Thyroid gland (tissue), 4 donors: ENCODE results near the gene XPC. TPM values are rescaled to one million over a fixed set of nuclear protein-coding genes. Genes with fewer than 3 reads are reported as not detected.

Experiments
- DNase-seq, 2 donors: peaks; one replicate each; pipeline ENCODE4 v3.0.0-alpha.2; 2019
- H3K27ac ChIP-seq, 3 donors: fragments of 200-600 bp; sonication (generic); 1 replicate in 2 of 3; 2 replicates in 1 of 3; pipeline ENCODE4 v1.5.1; 2016 to 2019; ENCODE audit warnings: mild to moderate bottlenecking in 1 of 3, moderate library complexity in 1 of 3
- H3K27me3 ChIP-seq: fragments of 200-600 bp; sonication (generic); one replicate; pipeline ENCODE4 v1.5.1; 2019
- H3K36me3 ChIP-seq, 2 donors: fragments of 200-600 bp; sonication (generic); one replicate each; pipeline ENCODE4 v1.5.1; 2016 to 2019
- H3K4me1 ChIP-seq, 2 donors: fragments of 200-600 bp; sonication (generic); one replicate each; pipeline ENCODE4 v1.5.1; 2017 to 2019
- H3K4me3 ChIP-seq, 3 donors: fragments of 200-600 bp; sonication (generic); replicated peaks in 1 of 3; 1 replicate in 2 of 3; 2 replicates in 1 of 3; pipeline ENCODE4 v1.5.1; 2016; ENCODE audit warnings: mild to moderate bottlenecking in 1 of 3
- H3K9me3 ChIP-seq: fragments of 200-600 bp; sonication (generic); one replicate; pipeline ENCODE4 v1.5.1; 2017
- POLR2A ChIP-seq, 2 donors: fragments of 450-650 bp; IDR thresholded peaks; one replicate each; pipeline ENCODE4 v1.6.1; 2017; ENCODE audit warnings: antibody characterized with exemption in 2 of 2, mild to moderate bottlenecking in 2 of 2, moderate library complexity in 1 of 2
- WGBS, 2 donors: methylation state at CpG; one replicate each; pipeline ENCODE4 v1.1.5; 2017; 5-methylcytosine and 5-hydroxymethylcytosine counted together
- intact Hi-C: fragments of 100-400 bp; cut with DNase I; formaldehyde crosslinking; loops from one replicate; pipeline ENCODE4 v1.15.1; 2023
- total RNA-seq, 4 donors: library from RNA; depleted of rRNA; stranded (reverse); fragments of >200 nt; gene quantifications; one replicate each; pipeline ENCODE4 v1.2.3, GENCODE V29; 2016
- TF ChIP-seq, protein P1 (sequence below), 6 experiments: fragments of 200-600 bp in 3 of 6; fragments of 450-650 bp in 3 of 6; sonication (generic) in 3 of 6; IDR thresholded peaks; one replicate each; pipeline ENCODE4 v1.5.1; 2016 to 2019; ENCODE audit warnings: antibody characterized with exemption in 6 of 6, mild to moderate bottlenecking in 2 of 6, inconsistent platforms in 1 of 6, moderate library complexity in 1 of 6

Gene XPC
- total RNA-seq, 4 donors from 2014 or later = 53.4 to 69.3 (median 60.8) TPM

DNA sequence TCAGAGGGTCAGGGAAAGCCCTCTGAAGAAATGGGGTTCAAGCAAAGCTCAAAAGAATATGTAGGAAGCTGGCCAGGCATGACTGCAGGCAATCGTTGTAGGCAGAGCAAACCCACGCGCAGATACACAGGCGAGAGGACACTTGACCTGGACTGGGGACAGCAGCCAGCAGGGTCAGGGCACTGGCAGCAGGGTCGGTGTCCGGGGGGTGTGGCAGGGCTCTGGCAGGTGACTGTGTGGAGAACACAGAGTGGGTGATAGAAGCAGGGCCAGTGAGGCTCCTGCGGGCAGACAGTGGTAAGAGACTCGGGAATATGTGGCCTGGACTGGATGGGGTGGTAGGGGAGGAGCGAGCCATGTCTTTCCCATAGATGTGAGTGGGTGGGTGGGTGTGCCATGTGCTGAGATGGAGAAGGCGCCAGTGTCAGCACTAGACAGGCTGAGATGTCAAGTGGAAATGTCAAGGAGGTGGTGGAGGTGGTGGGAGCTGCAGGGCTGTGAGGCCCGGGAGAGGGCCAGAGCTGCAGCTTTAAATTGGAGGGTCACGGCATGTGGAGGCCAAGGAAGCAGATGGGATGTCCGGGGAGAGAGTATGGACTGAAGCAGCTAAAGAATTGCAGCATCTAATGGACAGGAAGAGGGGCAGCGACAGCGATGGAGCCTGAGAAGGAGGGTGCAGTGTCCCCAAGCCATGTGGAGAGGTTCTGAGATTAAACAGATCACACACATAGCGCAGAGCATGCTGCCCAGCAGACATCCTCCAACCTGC lies 40.1 kb downstream of the XPC start:
- Histone ChIP-seq H3K9me3 (no peaks in the 10 kb centered on the region), H3K27me3 (no peaks in the 10 kb centered on the region), H3K4me3 (no peak overlapping the region), H3K4me1 (peaks cover 4 to 16% of the 10 kb centered on the region in 2 donors), H3K36me3 (peaks cover 42 to 62% of the 10 kb centered on the region in 2 donors), H3K27ac (no peak overlapping the region)
- intact Hi-C loops = no loop called here
- TF ChIP-seq, protein P1, sequence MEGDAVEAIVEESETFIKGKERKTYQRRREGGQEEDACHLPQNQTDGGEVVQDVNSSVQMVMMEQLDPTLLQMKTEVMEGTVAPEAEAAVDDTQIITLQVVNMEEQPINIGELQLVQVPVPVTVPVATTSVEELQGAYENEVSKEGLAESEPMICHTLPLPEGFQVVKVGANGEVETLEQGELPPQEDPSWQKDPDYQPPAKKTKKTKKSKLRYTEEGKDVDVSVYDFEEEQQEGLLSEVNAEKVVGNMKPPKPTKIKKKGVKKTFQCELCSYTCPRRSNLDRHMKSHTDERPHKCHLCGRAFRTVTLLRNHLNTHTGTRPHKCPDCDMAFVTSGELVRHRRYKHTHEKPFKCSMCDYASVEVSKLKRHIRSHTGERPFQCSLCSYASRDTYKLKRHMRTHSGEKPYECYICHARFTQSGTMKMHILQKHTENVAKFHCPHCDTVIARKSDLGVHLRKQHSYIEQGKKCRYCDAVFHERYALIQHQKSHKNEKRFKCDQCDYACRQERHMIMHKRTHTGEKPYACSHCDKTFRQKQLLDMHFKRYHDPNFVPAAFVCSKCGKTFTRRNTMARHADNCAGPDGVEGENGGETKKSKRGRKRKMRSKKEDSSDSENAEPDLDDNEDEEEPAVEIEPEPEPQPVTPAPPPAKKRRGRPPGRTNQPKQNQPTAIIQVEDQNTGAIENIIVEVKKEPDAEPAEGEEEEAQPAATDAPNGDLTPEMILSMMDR (IDR thresholded peaks at IDR 0.05) = no peak
- no peak for DNase-seq
- 86% methylated on average over 16 of the region's 16 CpGs for WGBS, 2 donors

DNA sequence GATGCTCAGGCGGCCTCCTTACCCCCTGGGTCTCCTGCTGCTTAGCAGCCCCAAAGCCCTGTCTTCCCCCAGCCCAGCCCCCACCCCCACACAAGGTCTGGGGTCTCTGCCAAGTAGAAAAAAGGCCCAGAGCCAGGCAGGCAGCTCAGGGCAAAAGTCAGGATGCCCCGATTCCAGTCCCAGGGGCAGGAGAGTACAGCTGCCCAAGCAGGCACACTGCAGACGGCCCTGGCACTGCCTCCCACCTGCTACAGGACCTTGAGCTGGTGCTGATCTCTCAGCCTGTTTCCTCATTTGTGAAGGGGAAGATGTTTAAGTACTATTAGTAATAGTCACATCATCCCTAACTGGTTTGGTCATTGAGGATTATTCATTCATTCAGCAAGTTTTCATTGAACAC lies 41.0 kb downstream of the XPC start:
- no peak overlapping the region for H3K4me3 ChIP-seq
- no peaks in the 10 kb centered on the region for H3K9me3 ChIP-seq
- peaks cover 51 to 71% of the 10 kb centered on the region in 2 donors for H3K36me3 ChIP-seq
- no peak for DNase-seq
- TF ChIP-seq, protein P1 (IDR thresholded peaks at IDR 0.05) = no peak
- TF ChIP-seq POLR2A (IDR thresholded peaks at IDR 0.05) = no peak
- intact Hi-C loops = no loop called here
- H3K4me1 ChIP-seq = peaks cover 0 to 8% of the 10 kb centered on the region in 2 donors
- WGBS, 2 donors = 83% methylated on average over 1 to 3 of the region's 3 CpGs
- H3K27ac ChIP-seq = no peak overlapping the region
- no peaks in the 10 kb centered on the region for H3K27me3 ChIP-seq

DNA sequence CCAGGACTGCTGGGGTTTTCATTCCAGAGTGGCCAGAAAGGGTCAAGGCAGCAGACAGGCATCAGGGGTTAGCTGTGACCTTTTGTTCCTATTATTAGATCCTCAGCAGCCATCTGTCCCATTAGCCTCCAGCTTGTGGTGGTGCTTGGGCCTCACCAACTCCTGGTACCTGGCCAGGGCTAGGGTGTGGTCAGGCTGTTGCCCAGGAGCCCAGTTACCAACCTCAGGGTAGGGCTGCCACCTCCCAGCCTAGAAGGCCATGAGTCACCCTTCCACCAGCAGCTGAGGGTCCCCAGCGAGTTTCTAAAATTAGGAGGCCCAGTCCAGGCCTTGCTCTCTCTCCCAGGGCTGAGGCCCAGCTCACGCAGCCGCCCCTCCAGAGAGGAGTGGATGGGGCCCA lies 41.4 kb downstream of the XPC start:
- Histone ChIP-seq H3K9me3 (no peaks in the 10 kb centered on the region), H3K4me1 (peaks cover 0 to 4% of the 10 kb centered on the region in 2 donors), H3K27me3 (no peaks in the 10 kb centered on the region), H3K36me3 (peaks cover 53 to 72% of the 10 kb centered on the region in 2 donors), H3K27ac (no peak overlapping the region), H3K4me3 (no peak overlapping the region)
- TF ChIP-seq POLR2A (IDR thresholded peaks at IDR 0.05) = no peak
- TF ChIP-seq, protein P1 (IDR thresholded peaks at IDR 0.05) = no peak
- DNase-seq = no peak
- 100% methylated on average over 1 of the region's 3 CpGs; no CpG with 5 or more reads in 1 of the 2 donors for WGBS, 2 donors
- intact Hi-C loops = no loop called here

DNA sequence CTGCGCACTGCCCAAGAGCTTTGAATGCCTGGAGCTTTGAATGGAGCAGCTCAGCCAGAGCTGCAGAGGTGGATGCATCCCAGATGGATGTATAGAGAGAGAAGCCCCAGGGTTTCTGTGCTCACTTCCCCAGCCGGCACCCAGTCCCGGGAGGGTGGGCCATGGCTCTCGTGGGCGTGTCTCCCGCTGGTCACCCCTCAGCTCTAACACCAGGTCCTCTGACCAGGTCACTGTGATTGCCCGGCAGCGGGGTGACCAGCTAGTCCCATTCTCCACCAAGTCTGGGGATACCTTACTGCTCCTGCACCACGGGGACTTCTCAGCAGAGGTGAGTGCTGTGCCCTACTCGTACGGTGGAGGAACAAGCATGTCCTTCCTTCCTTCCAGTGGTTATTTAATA lies 42.8 kb downstream of the XPC start:
- H3K36me3 ChIP-seq = peaks cover 63 to 77% of the 10 kb centered on the region in 2 donors
- 83 to 97% methylated on average over 11 of the region's 11 CpGs for WGBS, 2 donors

DNA sequence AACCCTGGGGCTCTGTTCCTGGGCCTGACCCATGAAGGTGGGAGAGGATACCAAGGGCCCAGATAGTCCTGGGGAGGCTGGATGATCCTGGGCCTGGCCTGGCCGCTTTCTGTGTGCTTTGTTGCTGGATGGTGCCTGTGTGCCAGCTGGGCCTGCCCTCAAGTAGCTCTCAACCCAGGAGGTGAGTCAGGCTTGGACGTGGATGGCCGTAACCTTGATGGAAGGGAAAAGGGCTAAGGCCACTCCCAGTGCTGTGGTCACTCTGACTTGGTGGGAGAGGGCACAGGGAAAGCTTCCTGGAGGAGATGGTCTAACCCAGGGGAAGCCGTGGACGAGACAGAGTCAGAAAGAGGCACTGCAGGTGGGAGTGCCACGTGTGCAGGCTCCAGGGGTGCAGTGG lies 44.1 kb downstream of the XPC start:
- peaks cover 76 to 80% of the 10 kb centered on the region in 2 donors for H3K36me3 ChIP-seq

More for the DNA sequence above, 42.8 kb downstream of the XPC start:
- H3K9me3 ChIP-seq = no peaks in the 10 kb centered on the region
- intact Hi-C loops = no loop called here
- H3K4me1 ChIP-seq = no peaks in the 10 kb centered on the region
- no peak overlapping the region for H3K27ac ChIP-seq
- TF ChIP-seq, protein P1 (IDR thresholded peaks at IDR 0.05) = no peak
- TF ChIP-seq POLR2A (IDR thresholded peaks at IDR 0.05) = no peak
- no peak for DNase-seq
- no peaks in the 10 kb centered on the region for H3K27me3 ChIP-seq
- H3K4me3 ChIP-seq = no peak overlapping the region

More for the DNA sequence above, 44.1 kb downstream of the XPC start:
- WGBS, 2 donors = 95 to 98% methylated on average over 5 to 6 of the region's 6 CpGs
- no peaks in the 10 kb centered on the region for H3K9me3 ChIP-seq
- no peaks in the 10 kb centered on the region for H3K4me1 ChIP-seq
- no peaks in the 10 kb centered on the region for H3K27me3 ChIP-seq
- DNase-seq = no peak
- intact Hi-C loops = no loop called here
- H3K4me3 ChIP-seq = no peak overlapping the region
- TF ChIP-seq POLR2A (IDR thresholded peaks at IDR 0.05) = no peak
- TF ChIP-seq, protein P1 (IDR thresholded peaks at IDR 0.05) = no peak
- H3K27ac ChIP-seq = no peak overlapping the region
